Measurements from ENCODE around the gene SIPA1L3. TPM values are rescaled to one million over a fixed set of nuclear protein-coding genes. Genes with fewer than 3 reads are reported as not detected.

SIPA1L3 gene
- 33.6 to 51.3 TPM (median 41.8 TPM) in 5 replicates for total RNA-seq (2022; extraction: Qiagen RNA extraction; ENCODE audit: low read depth)

GRCh38 chr19:37906869-37907734 lies at the start of gene SIPA1L3:
TSS of gene SIPA1L3 (plus strand) at chr19:37907208. CDS start at chr19:38081566, 174,358 bp downstream.

DNA sequence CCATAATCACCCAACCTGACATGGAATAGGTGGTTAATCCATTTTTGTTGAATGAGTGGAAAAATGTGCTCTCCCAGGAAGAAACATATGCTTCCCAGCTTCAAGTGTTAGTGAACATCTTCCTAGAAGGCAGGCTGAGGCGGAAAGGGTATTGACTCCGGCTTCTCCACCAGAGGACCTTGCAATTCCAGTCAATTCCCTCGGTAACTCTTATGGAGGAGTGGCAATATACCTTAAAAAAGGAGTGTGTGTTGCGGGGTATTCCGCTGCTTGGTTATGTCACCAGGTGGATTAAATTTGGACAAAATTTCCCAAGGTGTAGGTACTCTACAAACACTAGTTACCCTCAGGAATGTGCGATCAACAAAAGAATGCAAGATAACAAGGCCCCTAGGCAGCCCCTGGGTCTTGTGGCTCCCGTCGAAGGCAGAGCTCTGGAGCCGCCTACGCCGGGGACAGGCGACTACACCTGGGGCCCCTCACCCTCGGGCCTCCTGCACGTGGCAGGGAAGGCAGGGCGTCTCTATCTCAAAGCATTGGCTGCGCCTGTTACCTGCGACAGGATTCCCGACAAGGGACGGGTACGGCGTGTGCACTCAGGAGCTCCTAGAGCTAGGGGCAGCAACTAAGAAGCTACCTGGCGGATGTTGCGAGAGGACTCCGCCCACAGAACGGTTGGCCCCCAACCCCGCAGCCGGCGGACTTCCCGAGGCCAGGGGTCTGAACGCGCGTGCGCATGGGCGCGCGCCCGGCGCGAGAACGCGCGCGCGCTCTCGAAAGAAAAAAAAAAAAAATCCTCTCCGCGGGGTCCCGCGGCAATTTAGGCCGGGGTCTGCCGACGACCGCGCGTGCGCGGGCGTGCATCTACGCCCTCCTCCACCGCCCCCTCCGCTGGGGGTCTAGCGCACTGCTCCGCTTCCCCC lies 801 bp upstream of the SIPA1L3 start, which contains the start of gene WDR87:
TSS of gene WDR87 (minus strand) at position 649 of the 923 bp plus-strand sequence. CDS start 8,355 bp downstream, outside the sequence.

GRCh38 chr19:38224014-38224862 lies 317.2 kb downstream of the SIPA1L3 start, which contains the start of gene DPF1:
TSS of gene DPF1 (minus strand) at chr19:38224222. CDS start at chr19:38224142, 80 bp downstream.

Other genes with a start within 250 kb of the SIPA1L3 start
- 3.9 to 5.7 TPM (median 5.5 TPM) in 5 replicates for gene ZNF607, start 187.4 kb upstream of the SIPA1L3 start, total RNA-seq (2022; extraction: Qiagen RNA extraction; ENCODE audit: low read depth)
- gene ZNF573, start 127.6 kb upstream of the SIPA1L3 start, total RNA-seq (2022; extraction: Qiagen RNA extraction; ENCODE audit: low read depth) = 1.8 to 2.5 TPM (median 2.1 TPM) in 5 replicates
- gene WDR87, start 614 bp upstream of the SIPA1L3 start, total RNA-seq (2022; extraction: Qiagen RNA extraction; ENCODE audit: low read depth) = not detected in 5 replicates

All from A549 treated with GW870086 at 1 μM for 4 hours (cell line).